ENCODE data around the gene GPRIN2. TPM values are rescaled to one million over a fixed set of nuclear protein-coding genes. Genes with fewer than 3 reads are reported as not detected.
A peak's percentile ranks its signal among the peaks of the same experiment; 100 is the strongest.

Gene GPRIN2
- total and polyA plus RNA-seq, 2 of the 8 experiments (the other 6 are each of a cell fraction or from before 2014, with no cell fraction given), result 14.3 to 18.6 TPM

DNA sequence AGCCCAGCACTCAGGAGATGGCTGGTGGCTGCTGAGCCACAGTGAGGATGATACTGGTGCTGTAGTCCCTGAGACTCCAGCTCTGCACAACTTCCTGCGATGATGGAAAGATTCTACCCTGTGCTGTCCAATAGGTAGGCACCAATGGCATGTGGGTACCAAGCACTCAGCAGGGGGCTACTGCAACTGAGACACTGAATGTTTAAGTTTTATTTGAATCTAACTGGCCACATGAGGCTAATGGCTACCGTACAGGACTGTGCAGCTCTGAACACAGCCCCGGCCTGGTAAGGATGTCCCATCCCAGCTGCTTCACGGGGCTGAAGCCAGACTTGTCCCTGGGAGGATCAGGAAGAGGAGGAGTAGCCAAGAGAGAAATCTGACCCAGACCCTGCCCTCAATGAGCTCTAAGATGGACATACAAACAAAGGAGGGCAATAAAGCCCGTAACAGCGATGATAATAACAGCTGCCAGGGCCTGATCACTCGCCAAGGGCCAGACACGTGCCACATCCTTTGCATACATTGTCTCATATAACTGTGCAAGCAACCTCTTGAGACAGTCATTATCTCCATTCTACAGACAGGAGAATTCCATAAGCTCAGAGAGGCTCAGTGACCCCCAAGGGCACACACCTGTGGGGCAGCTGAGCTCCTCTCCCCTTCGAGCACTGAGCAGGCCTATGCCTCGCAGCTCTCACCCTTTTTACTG lies 3.8 kb downstream of the GPRIN2 start:
- H3K23ac ChIP-seq (ENCODE audit: insufficient read length), result no peak overlapping the region
- H2AFZ ChIP-seq (ENCODE audit: low read length), result no peak overlapping the region
- peaks cover 17% of the 10 kb centered on the region for H3K23me2 ChIP-seq (ENCODE audit: low read depth, low read length)
- H2AK5ac ChIP-seq (ENCODE audit: low read depth, low read length), result no peak overlapping the region
- no peak overlapping the region for H3K4me2 ChIP-seq (ENCODE audit: insufficient read depth in 1 of 2, low read depth in 2 of 2, low read length in 2 of 2)
- H3K4me1 ChIP-seq (replicated peaks in 1 of 4; ENCODE audit: control insufficient read depth in 3 of 4, insufficient read depth in 4 of 4, low read length in 3 of 4), result peaks cover 5 to 19% (median 15%) of the 10 kb centered on the region in 4 experiments
- H4K91ac ChIP-seq (replicated peaks; ENCODE audit: insufficient read length, low read length), result no peak overlapping the region
- 0 out of 3 replicates have a peak, but pooled peaks of 1 of the 2 experiments have one; percentile 28 for TF ChIP-seq POLR2A (IDR thresholded peaks at IDR 0.05; ENCODE audit: control extremely low read depth in 1 of 2, low read depth in 2 of 2, low read length in 2 of 2)
- no peak for TF ChIP-seq TBP (IDR thresholded peaks at IDR 0.05; ENCODE audit: low read depth, low read length)
- CTCF ChIA-PET (ENCODE audit: partially characterized antibody), result interaction anchor here (0.9 to 5.7 kb wide), 7 partner anchors 8 to 1223 kb away, joined by 3 to 65 read pairs (median 6); no protein-coding TSS in a partner anchor
- H3K9ac ChIP-seq (replicated peaks in 1 of 4; ENCODE audit: extremely low read depth in 1 of 4, low read depth in 3 of 4, low read length in 3 of 4), result no peak overlapping the region
- FAIRE-seq (no peak), DNase-seq (ENCODE audit: low read depth in 1 of 2, low spot score in 2 of 2) (no peak)
- H3K79me1 ChIP-seq (ENCODE audit: low read depth, low read length), result peaks cover 11% of the 10 kb centered on the region; the same call in 1 of the 2 replicates
- no peak overlapping the region for H4K8ac ChIP-seq (ENCODE audit: extremely low read depth, insufficient read depth, low read length)
- no peak overlapping the region for H2BK15ac ChIP-seq (ENCODE audit: low read length)
- H3K56ac ChIP-seq (replicated peaks; ENCODE audit: insufficient read length, low read depth, low read length), result no peak overlapping the region
- no peak overlapping the region for H4K5ac ChIP-seq (ENCODE audit: insufficient read length, low read depth, low read length)
- no peak overlapping the region for H3K4ac ChIP-seq (replicated peaks; ENCODE audit: insufficient read length, low read depth, low read length)
- H2BK5ac ChIP-seq (ENCODE audit: low read depth, low read length), result no peak overlapping the region
- H2BK20ac ChIP-seq (ENCODE audit: low read length), result no peak overlapping the region
- H3K79me2 ChIP-seq (ENCODE audit: control insufficient read depth in 1 of 2, insufficient read depth in 2 of 2, low read length in 2 of 2), result no peaks in the 10 kb centered on the region
- peaks cover 15 to 39% (median 17%) of the 10 kb centered on the region in 4 experiments; a peak in 7 of 8 replicates for H3K36me3 ChIP-seq (ENCODE audit: control insufficient read depth in 2 of 4, insufficient read depth in 4 of 4, low read length in 3 of 4)
- no peak overlapping the region for H3K14ac ChIP-seq (ENCODE audit: insufficient read length)
- POLR2A ChIA-PET (ENCODE audit: partially characterized antibody), result interaction anchor here (0.7 to 5.2 kb wide), 4 partner anchors 8 to 25 kb away, joined by 3 to 44 read pairs (median 4); no protein-coding TSS in a partner anchor
- H3K27me3 ChIP-seq (replicated peaks in 1 of 4; ENCODE audit: control insufficient read depth in 3 of 4, extremely low read depth in 1 of 4, insufficient read depth in 3 of 4, low read length in 3 of 4), result peaks cover 0 to 7% (median 4%) of the 10 kb centered on the region in 4 experiments; a peak in 3 of 7 replicates
- no peak overlapping the region for H3K27ac ChIP-seq (ENCODE audit: low read depth, low read length)
- H4K20me1 ChIP-seq (replicated peaks in 1 of 2; ENCODE audit: control insufficient read depth in 1 of 2, insufficient read depth in 2 of 2, low read length in 2 of 2), result peaks cover 5 to 26% of the 10 kb centered on the region in 2 experiments
- WGBS, 2 experiments (ENCODE audit: extremely low coverage in 1 of 2, insufficient coverage in 1 of 2, insufficient read length in 1 of 2, insufficient replicate concordance in 2 of 2, low coverage in 1 of 2, low lambda C conversion rate in 2 of 2, missing lambda C conversion rate in 1 of 2), result 94% methylated on average over 10 of the region's 10 CpGs; no CpG with 5 or more reads in 1 of the 2 experiments
- no peak overlapping the region for H3K4me3 ChIP-seq (ENCODE audit: extremely low read depth in 1 of 4, insufficient read depth in 2 of 4, low read depth in 3 of 4, low read length in 4 of 4)
- no peak overlapping the region for H2BK12ac ChIP-seq (ENCODE audit: low read depth, low read length)
- no peaks in the 10 kb centered on the region for H3K9me3 ChIP-seq (ENCODE audit: insufficient read depth in 2 of 2, low read depth in 1 of 2, low read length in 1 of 2)
- H3K18ac ChIP-seq (ENCODE audit: extremely low read depth, low read length), result no peak overlapping the region
- no peak overlapping the region for H2BK120ac ChIP-seq (replicated peaks; ENCODE audit: low read depth, low read length)
